Measurements from ENCODE around the gene PNLDC1. TPM values are rescaled to one million over a fixed set of nuclear protein-coding genes. Genes with fewer than 3 reads are reported as not detected.

Gene PNLDC1
- total RNA-seq, 1 donor from 2014 or later, result 0.49 TPM

DNA sequence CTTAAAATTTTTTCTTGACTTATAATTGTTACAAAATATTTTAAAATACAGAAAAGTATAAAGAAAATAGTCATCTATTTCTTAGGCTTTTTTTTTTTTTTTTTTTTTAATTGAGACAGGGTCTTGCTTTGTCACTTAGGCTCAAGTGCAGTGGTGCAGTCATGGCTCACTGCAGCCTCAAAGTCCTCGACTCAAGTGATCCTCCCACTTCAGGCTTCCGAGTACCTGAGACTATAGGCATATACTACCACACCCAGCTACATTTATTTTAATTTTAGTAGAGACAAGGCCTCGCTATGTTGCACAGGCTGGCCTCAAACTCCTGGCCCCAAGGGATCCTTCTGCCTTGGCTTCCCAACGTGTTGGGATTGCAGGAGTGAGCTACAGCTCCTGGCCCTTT lies 43.6 kb upstream of the PNLDC1 start:
- Mint-ChIP-seq H3K27ac (ENCODE audit: unreplicated experiment) (no peak overlapping the region), H3K4me3 (peak overlapping the region; percentile 57), H3K27me3 (ENCODE audit: low read depth) (peaks cover 6% of the 10 kb centered on the region), H3K9me3 (no peaks in the 10 kb centered on the region), H3K4me1 (peaks cover 18% of the 10 kb centered on the region), H3K36me3 (ENCODE audit: low read depth) (peaks cover 31% of the 10 kb centered on the region)
- DNase-seq (ENCODE audit: low read depth, low spot score), result no peak
- TF ChIP-seq, protein P1, sequence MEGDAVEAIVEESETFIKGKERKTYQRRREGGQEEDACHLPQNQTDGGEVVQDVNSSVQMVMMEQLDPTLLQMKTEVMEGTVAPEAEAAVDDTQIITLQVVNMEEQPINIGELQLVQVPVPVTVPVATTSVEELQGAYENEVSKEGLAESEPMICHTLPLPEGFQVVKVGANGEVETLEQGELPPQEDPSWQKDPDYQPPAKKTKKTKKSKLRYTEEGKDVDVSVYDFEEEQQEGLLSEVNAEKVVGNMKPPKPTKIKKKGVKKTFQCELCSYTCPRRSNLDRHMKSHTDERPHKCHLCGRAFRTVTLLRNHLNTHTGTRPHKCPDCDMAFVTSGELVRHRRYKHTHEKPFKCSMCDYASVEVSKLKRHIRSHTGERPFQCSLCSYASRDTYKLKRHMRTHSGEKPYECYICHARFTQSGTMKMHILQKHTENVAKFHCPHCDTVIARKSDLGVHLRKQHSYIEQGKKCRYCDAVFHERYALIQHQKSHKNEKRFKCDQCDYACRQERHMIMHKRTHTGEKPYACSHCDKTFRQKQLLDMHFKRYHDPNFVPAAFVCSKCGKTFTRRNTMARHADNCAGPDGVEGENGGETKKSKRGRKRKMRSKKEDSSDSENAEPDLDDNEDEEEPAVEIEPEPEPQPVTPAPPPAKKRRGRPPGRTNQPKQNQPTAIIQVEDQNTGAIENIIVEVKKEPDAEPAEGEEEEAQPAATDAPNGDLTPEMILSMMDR (conservative IDR thresholded peaks at IDR 0.05), result no peak

DNA sequence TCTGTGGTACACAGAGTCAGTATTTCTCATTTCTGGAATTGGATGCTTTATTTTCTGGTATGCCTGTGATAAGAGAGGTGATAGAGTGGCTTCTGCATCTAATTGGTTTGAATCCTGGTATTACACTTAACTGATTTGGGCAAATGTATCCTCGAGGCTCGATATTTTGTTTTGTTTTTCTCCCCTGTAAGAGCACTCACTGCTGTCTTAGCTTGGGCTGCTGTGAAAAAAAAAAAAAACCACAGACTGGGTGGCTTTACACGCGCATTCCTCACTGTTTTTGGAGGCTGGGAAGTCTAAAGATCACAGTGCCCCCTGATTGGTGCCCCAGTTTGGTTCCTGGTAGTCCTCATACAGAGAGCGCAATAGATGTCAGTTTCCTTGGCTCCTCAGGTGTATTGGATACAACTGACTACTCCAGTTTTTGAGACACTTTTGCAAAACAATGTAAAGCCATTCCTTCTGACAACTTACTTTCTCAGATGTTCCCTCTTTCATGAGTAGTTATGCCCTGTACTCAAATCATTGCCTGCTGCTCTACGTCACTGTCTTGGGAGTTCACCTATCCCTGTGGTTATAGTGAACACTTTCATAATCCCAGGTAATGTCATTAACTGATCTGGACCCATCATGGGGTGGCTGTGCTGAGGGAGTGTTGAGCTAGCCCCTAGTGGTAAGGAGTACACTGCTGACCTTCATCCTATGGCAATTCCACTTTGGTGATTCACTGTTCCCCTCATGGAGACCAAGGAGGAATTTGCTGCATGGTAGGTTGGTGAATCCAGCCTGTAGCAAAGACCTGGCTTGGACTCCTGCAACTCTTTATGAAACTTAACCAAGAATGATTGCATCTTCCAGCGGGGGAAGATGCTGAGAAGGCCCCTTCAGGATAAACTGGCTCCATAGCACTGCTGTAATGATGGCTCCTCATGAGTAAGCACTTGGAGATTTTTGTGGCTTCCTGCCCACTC lies 41.8 kb upstream of the PNLDC1 start:
- Mint-ChIP-seq H3K4me1 (peaks cover 25% of the 10 kb centered on the region), H3K9me3 (no peaks in the 10 kb centered on the region), H3K36me3 (ENCODE audit: low read depth) (peaks cover 33% of the 10 kb centered on the region), H3K27ac (ENCODE audit: unreplicated experiment) (no peak overlapping the region), H3K27me3 (ENCODE audit: low read depth) (peaks cover 6% of the 10 kb centered on the region), H3K4me3 (peak overlapping the region; percentile 35)
- DNase-seq (ENCODE audit: low read depth, low spot score), result no peak
- TF ChIP-seq, protein P1 (conservative IDR thresholded peaks at IDR 0.05), result no peak

DNA sequence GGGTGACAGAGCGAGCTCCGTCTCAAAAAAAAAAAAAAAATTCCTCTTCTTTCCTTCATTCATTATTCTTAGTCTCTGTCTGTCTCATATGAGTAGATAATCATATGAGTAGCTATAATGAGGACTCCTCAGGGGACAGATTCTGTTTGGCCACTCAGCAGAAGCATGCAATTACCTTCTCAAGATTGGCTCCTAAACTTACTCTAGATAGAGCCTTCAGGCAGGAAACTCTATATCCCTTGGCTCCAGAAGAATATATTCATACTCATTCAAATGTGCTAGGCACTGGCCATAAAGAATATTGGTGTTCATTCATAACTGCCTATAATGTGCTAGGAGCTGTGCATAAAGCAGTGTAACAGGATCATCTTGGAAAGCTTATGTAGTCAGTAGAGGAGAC lies 40.4 kb upstream of the PNLDC1 start:
- H3K27me3 Mint-ChIP-seq (ENCODE audit: low read depth), result peaks cover 6% of the 10 kb centered on the region
- H3K27ac Mint-ChIP-seq (ENCODE audit: unreplicated experiment), result no peak overlapping the region
- no peaks in the 10 kb centered on the region for H3K9me3 Mint-ChIP-seq
- H3K4me1 Mint-ChIP-seq, result peaks cover 30% of the 10 kb centered on the region
- H3K4me3 Mint-ChIP-seq, result peak overlapping the region; percentile 71
- no peak for DNase-seq (ENCODE audit: low read depth, low spot score)
- H3K36me3 Mint-ChIP-seq (ENCODE audit: low read depth), result peaks cover 35% of the 10 kb centered on the region
- TF ChIP-seq, protein P1 (conservative IDR thresholded peaks at IDR 0.05), result no peak

DNA sequence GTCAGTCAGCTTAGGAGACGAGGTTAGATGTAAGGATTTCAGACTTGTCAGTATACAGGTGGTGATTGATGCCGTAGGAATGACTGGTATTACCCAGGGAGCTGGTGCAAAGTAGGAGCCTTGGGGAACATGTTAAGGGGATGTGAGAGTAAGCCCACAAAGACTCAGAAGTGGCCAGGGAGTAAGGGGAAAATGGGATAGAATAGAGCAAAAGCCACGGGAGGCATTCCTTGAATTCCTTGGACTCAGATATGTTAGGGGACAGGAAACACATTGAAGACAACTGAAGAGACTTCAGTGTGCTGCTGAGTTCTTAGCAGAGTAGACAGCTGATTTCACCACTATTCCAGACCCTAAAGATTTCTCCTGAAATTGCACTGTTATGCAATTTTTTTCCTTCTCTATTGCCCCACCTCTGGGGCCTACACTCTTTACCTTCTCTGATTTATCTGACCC lies 39.4 kb upstream of the PNLDC1 start:
- TF ChIP-seq, protein P1 (conservative IDR thresholded peaks at IDR 0.05), result no peak
- peaks cover 36% of the 10 kb centered on the region for H3K4me1 Mint-ChIP-seq
- DNase-seq (ENCODE audit: low read depth, low spot score), result no peak
- peaks cover 6% of the 10 kb centered on the region for H3K27me3 Mint-ChIP-seq (ENCODE audit: low read depth)
- H3K4me3 Mint-ChIP-seq, result peak overlapping the region; percentile 95
- peaks cover 34% of the 10 kb centered on the region for H3K36me3 Mint-ChIP-seq (ENCODE audit: low read depth)
- H3K9me3 Mint-ChIP-seq, result no peaks in the 10 kb centered on the region
- H3K27ac Mint-ChIP-seq (ENCODE audit: unreplicated experiment), result peak overlapping the region; percentile 99

DNA sequence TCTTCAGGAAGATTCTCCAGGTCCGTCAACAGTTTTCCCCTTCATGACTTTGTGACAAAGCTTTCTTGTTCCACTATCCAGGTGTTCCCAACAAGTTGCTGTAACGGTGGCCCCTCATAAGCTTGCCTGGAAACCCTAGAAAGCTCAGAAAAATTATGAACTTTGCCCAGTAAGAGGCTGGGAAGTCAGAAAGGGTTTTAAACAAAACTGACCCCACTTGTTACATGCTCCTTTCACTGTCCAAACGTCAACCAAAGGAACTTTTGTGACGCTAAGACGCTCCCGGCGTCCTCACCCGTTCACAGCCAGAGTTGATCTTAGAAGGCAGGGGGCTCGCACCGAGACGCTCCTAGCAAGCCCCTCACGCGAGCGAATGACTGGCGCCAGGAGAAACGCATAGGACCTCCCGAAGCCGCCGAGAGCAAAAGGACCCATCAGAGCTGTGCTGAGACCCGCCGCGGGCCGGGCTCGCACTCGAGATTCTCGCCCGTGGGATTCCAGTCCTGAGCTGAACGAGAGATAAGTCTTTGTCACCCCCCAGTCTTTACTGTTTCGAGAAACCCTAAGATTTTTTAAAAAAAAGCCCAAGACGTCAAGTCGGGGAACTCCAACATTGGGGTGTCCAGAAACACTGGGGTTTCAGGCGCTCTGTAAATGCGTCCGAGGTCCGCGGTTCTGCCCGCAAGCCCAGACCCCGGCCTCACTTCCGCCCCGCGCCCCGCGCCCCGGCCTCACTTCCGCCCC lies 38.8 kb upstream of the PNLDC1 start:
- TF ChIP-seq, protein P1 (conservative IDR thresholded peaks at IDR 0.05), result no peak
- Mint-ChIP-seq H3K9me3 (no peaks in the 10 kb centered on the region), H3K4me1 (peaks cover 42% of the 10 kb centered on the region), H3K27ac (ENCODE audit: unreplicated experiment) (peak overlapping the region; percentile 99), H3K36me3 (ENCODE audit: low read depth) (peaks cover 32% of the 10 kb centered on the region), H3K4me3 (peak overlapping the region; percentile 95), H3K27me3 (ENCODE audit: low read depth) (peaks cover 6% of the 10 kb centered on the region)
- peak; percentile 38 for DNase-seq (ENCODE audit: low read depth, low spot score)
